Astrocyte (in vitro differentiated cells and primary cell): ENCODE results near the gene HMGCL.

ENCODE experiments used
- EZH2 ChIP-seq: IDR thresholded peaks from 2 replicates; pipeline ENCODE4 v1.6.1; 2012; ENCODE audit warnings: mild to moderate bottlenecking, low read length, inconsistent platforms; ENCODE audit not compliant: insufficient read depth
- TF ChIP-seq, protein P1 (sequence below): IDR thresholded peaks from 2 replicates; pipeline ENCODE4 v1.5.1; 2011; ENCODE audit warnings: low read depth, mild to moderate bottlenecking, inconsistent platforms, low read length, moderate library complexity; ENCODE audit not compliant: insufficient read depth

DNA sequence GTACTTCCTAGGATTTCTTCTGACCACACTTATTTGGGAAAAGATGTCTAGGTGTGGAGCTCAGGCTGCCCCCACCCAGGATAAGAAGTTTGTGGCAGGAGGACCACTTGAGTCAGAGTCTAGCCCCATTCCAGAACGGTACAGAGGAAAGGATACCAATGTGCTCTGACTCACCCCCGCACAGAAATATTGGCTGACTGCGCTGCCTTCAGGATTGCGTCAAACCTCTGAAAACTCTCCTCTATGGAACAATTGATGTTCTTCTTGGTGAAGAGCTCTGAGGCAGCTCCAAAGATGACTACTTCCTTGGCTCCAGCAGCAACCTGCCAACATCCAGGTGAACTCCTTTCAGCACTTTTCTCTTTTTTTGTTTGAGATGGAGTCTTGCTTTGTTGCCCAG, 11.2 kb downstream of the HMGCL start:
- TF ChIP-seq, protein P1, sequence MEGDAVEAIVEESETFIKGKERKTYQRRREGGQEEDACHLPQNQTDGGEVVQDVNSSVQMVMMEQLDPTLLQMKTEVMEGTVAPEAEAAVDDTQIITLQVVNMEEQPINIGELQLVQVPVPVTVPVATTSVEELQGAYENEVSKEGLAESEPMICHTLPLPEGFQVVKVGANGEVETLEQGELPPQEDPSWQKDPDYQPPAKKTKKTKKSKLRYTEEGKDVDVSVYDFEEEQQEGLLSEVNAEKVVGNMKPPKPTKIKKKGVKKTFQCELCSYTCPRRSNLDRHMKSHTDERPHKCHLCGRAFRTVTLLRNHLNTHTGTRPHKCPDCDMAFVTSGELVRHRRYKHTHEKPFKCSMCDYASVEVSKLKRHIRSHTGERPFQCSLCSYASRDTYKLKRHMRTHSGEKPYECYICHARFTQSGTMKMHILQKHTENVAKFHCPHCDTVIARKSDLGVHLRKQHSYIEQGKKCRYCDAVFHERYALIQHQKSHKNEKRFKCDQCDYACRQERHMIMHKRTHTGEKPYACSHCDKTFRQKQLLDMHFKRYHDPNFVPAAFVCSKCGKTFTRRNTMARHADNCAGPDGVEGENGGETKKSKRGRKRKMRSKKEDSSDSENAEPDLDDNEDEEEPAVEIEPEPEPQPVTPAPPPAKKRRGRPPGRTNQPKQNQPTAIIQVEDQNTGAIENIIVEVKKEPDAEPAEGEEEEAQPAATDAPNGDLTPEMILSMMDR, result no peak
- TF ChIP-seq EZH2, result no peak
